ENCODE measurements around the gene RALY. TPM values are rescaled to one million over a fixed set of nuclear protein-coding genes. Genes with fewer than 3 reads are reported as not detected.

Gene RALY
- total and polyA plus RNA-seq, 10 of the 15 experiments (the other 5 are each of a cell fraction or from before 2014, with no cell fraction given), result 1.2 to 246 (median 137) TPM

DNA sequence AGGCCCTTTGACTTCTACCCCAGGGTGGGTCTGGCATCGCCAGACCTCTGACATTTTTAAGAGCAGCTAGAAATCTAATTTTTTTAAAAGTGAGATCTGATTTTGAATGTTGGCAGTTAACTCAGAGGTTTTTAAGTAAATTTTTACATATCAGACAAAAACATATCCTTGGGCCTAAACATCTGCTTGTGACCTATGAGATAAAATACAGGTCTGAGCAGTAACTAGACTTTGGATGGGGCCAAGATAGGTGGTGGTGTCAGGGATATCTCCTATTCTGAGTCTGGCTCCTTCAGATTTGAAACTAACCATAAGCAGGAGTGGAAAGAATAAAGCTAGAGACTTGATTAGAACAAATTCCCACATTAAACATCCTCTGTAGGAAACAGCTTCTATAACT, 17.6 kb downstream of the RALY start (continued):
- TF ChIP-seq KAT2A (conservative IDR thresholded peaks at IDR 0.05; ENCODE audit: control insufficient read depth, low read depth, low read length) (no peak), ASH2L (IDR thresholded peaks at IDR 0.05; ENCODE audit: borderline replicate concordance, low read depth) (no peak), RAD21 (IDR thresholded peaks at IDR 0.05; ENCODE audit: insufficient read depth, low read depth, low read length) (no peak), ZBTB11 (CRISPR knock-in tag; IDR thresholded peaks at IDR 0.05) (no peak), ZZZ3 (IDR thresholded peaks at IDR 0.05; ENCODE audit: control insufficient read depth, insufficient read length, low read depth) (no peak)

GRCh38 chr20:34012330-34012729, 18.6 kb downstream of the RALY start:
- peaks cover 31% of the 10 kb centered on the region for H3K4me1 ChIP-seq (ENCODE audit: control insufficient read depth, insufficient read depth, low read length)
- ChIA-PET SMC1A (ENCODE audit: uncharacterized antibody, unreplicated experiment) (interaction anchor here (1.3 kb wide), 1 partner anchor 11 kb away, joined by 4 read pairs; no protein-coding TSS in a partner anchor), POLR2A (interaction anchor here (0.7 to 2.2 kb wide), 5 partner anchors 11 to 1480 kb away, joined by 3 to 12 read pairs (median 3); partner anchors contain the start of gene RALY), RAD21 (ENCODE audit: unreplicated experiment) (interaction anchor here (0.7 kb wide), 1 partner anchor 19 kb away, joined by 4 read pairs; no protein-coding TSS in a partner anchor), CTCF (interaction anchor here (1.1 to 2.5 kb wide), 3 partner anchors 10 to 51 kb away, joined by 3 to 11 read pairs (median 4); no protein-coding TSS in a partner anchor)
- H4K20me1 ChIP-seq (ENCODE audit: control insufficient read depth, insufficient read depth), result peaks cover 12% of the 10 kb centered on the region
- no peak for TF ChIP-seq NR2C1 (IDR thresholded peaks at IDR 0.05)
- in situ Hi-C loops (cut with MboI) (no loop called here), intact Hi-C loops (cut with micrococcal nuclease; ENCODE audit: unreplicated experiment) (no loop called here)
- no peak overlapping the region for H3K4me2 ChIP-seq (ENCODE audit: control insufficient read depth, insufficient read depth)
- no peaks in the 10 kb centered on the region; a peak in 2 of 4 replicates for H3K36me3 ChIP-seq (ENCODE audit: control insufficient read depth in 2 of 2, insufficient read depth in 2 of 2, low read length in 1 of 2)
- BruUV-seq (replicated peaks), result no TSS peak
- ATAC-seq, result no peak
- FAIRE-seq, result no peak
- peaks cover 93% of the 10 kb centered on the region for H3K79me2 ChIP-seq (ENCODE audit: control insufficient read depth, insufficient read depth, low read length)
- WGBS (ENCODE audit: insufficient coverage, insufficient replicate concordance, low lambda C conversion rate, missing lambda C conversion rate), result 94% methylated on average over 5 of the region's 5 CpGs
- H3K9me3 ChIP-seq (replicated peaks; ENCODE audit: control insufficient read depth, insufficient read depth, low read length), result no peaks in the 10 kb centered on the region
- no peak for DNase-seq (ENCODE audit: low read depth, low spot score)
- H3K9ac ChIP-seq (ENCODE audit: control insufficient read depth, insufficient read depth, low read length), result no peak overlapping the region
- no peak overlapping the region for H3K4me3 ChIP-seq
- no peak overlapping the region for H2AFZ ChIP-seq (ENCODE audit: control insufficient read depth, low read depth, low read length)
- H3K27me3 ChIP-seq (replicated peaks in 1 of 2; ENCODE audit: control insufficient read depth in 2 of 2, insufficient read depth in 2 of 2, low read length in 1 of 2), result no peaks in the 10 kb centered on the region
- no peak overlapping the region for H3K27ac ChIP-seq (ENCODE audit: control insufficient read depth, insufficient read depth)

Measured in GM12878 (cell line).